ENCODE data around the gene ANK3.

DNA sequence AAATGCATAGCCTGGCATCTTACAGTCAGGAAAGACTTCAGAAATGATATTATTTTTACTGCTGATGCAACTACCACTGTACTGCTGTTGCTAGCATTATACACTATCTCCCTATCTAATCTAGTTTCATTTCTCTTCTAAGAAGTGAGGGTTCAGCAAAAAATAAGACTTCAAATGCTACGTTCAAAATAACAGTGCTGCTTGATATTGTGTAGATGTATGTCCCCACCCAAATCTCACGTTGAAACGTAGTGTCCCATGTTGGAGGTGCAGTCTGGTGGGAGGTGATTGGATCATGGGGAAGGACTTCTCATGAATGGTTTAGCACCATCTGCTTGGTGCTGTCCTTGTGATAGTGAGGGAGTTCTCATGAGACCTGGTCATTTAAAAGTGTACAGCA lies 129.4 kb downstream of the ANK3 start:
- TF ChIP-seq EZH2 (IDR thresholded peaks at IDR 0.05; ENCODE audit: borderline replicate concordance, insufficient read depth, low read length, poor library complexity, severe bottlenecking) (no peak), SMC3 (conservative IDR thresholded peaks at IDR 0.05; ENCODE audit: poor library complexity) (no peak), POLR2AphosphoS5 (IDR thresholded peaks at IDR 0.05) (no peak), RAD21 (conservative IDR thresholded peaks at IDR 0.05) (no peak), MXI1 (conservative IDR thresholded peaks at IDR 0.05; ENCODE audit: poor library complexity, severe bottlenecking) (no peak), EP300 (conservative IDR thresholded peaks at IDR 0.05; ENCODE audit: poor library complexity, severe bottlenecking) (no peak)
- TF ChIP-seq, protein P1, sequence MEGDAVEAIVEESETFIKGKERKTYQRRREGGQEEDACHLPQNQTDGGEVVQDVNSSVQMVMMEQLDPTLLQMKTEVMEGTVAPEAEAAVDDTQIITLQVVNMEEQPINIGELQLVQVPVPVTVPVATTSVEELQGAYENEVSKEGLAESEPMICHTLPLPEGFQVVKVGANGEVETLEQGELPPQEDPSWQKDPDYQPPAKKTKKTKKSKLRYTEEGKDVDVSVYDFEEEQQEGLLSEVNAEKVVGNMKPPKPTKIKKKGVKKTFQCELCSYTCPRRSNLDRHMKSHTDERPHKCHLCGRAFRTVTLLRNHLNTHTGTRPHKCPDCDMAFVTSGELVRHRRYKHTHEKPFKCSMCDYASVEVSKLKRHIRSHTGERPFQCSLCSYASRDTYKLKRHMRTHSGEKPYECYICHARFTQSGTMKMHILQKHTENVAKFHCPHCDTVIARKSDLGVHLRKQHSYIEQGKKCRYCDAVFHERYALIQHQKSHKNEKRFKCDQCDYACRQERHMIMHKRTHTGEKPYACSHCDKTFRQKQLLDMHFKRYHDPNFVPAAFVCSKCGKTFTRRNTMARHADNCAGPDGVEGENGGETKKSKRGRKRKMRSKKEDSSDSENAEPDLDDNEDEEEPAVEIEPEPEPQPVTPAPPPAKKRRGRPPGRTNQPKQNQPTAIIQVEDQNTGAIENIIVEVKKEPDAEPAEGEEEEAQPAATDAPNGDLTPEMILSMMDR (IDR thresholded peaks at IDR 0.05; ENCODE audit: poor library complexity, severe bottlenecking), result no peak
- TF ChIP-seq, protein P2, sequence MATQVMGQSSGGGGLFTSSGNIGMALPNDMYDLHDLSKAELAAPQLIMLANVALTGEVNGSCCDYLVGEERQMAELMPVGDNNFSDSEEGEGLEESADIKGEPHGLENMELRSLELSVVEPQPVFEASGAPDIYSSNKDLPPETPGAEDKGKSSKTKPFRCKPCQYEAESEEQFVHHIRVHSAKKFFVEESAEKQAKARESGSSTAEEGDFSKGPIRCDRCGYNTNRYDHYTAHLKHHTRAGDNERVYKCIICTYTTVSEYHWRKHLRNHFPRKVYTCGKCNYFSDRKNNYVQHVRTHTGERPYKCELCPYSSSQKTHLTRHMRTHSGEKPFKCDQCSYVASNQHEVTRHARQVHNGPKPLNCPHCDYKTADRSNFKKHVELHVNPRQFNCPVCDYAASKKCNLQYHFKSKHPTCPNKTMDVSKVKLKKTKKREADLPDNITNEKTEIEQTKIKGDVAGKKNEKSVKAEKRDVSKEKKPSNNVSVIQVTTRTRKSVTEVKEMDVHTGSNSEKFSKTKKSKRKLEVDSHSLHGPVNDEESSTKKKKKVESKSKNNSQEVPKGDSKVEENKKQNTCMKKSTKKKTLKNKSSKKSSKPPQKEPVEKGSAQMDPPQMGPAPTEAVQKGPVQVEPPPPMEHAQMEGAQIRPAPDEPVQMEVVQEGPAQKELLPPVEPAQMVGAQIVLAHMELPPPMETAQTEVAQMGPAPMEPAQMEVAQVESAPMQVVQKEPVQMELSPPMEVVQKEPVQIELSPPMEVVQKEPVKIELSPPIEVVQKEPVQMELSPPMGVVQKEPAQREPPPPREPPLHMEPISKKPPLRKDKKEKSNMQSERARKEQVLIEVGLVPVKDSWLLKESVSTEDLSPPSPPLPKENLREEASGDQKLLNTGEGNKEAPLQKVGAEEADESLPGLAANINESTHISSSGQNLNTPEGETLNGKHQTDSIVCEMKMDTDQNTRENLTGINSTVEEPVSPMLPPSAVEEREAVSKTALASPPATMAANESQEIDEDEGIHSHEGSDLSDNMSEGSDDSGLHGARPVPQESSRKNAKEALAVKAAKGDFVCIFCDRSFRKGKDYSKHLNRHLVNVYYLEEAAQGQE (IDR thresholded peaks at IDR 0.05; ENCODE audit: borderline replicate concordance), result no peak
